GM21619 (cell line): ENCODE measurements around the gene BRF1.
"Not testable (repeated sequence)": the region's sequence is repeated elsewhere in the genome, so short reads cannot be mapped to it uniquely, and the experiment has no call there.

Experiments used
- ATAC-seq: cut with Tn5 transposase; IDR thresholded peaks from one replicate; pipeline ENCODE4 v1.9.1; 2021; ENCODE audit not compliant: unreplicated experiment

Gene BRF1

DNA sequence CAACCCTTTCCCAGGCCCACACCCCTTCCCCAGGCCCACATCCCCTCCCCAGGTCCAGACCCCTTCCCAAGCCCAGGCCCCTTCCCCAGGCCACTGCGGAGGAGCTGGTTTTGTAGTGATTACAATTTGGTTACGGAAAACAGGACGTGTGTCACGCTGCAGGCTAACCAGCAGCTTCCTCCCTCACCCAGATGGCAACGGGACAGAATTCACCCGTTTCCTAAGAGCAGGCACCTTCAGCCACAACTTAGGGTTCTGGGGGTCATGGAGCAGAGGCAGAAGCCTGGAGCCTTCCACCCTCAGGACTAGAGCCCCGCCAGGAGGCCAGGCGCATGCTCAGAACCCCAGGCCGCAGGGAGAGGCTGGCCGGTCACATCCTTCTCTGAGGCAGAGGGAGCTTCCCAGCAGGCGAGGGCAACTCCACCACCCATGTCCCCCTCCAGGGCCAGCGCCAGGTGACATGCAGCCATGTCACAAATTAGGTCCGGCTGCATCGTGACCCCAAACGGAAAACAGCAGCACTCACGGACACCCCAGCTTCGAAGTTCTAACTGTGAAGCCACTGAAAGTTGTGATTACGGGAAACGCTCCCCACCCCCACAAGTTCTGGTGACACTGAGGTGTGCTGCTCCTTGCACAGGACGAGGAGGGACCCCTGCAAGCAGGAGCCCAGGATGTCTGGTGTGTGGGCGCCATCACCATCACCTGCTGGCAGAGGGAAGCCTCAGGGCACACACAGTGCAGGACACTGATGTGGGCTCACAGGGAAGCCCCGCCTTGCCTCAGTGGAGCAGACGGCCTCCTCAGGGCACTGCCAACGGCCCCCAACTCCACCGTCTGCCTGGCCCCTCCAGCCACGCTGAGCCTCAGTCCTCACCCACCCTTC lies 7.7 kb downstream of the BRF1 start:
- no peak for ATAC-seq

DNA sequence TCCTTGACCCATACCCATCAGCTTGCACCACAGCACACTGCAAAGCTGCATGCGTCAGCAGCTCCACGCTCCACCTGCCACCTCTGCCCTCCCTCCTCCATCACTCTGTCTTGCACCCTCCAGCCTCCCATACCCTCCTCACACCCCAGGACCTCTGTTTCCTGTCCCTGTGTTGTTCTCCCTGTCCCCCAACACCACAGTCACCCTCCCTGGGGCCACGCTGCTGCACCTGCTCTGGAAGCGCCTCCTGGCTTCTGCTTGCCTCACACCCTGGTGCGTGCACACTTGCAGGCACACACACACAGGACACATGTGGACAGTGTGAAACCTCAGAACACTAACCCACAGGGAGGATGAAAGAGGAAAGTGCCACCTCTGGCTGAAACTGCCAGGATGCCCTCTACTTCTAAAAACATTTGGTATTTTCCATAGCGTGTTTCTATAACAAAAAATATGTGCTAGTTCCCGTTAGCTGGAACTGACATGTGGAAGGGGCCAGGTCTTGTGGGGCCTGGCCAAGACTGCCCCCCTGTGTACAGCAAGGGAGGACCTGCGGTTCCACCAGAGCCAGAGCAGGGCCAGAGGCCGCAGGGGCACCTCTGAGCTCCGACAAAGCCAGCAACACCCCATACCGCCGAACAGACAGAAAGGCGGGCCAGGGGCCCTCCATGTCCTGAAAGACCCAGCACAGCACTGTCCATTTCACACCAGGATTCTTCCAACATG lies 10.0 kb downstream of the BRF1 start:
- no peak for ATAC-seq

DNA sequence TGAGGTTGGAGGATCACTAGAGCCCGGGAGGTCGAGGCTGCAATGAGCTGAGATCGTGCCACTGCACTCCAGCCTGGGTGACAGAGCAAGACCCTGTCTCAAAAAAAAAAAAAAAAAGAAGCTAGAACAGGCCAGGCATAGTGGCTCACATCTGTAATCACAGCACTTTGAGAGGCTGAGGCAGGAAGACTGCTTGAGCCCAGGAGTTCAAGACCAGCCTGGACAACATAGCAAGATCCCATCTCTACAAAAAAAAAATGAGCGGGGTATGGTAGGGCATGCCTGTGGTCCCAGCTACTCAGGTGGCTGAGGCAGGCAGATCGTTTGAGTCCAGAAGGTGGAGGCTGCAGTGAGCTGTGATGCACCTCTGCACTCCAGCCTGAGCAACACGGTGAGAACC lies 11.9 kb downstream of the BRF1 start:
- ATAC-seq = not testable (repeated sequence)

DNA sequence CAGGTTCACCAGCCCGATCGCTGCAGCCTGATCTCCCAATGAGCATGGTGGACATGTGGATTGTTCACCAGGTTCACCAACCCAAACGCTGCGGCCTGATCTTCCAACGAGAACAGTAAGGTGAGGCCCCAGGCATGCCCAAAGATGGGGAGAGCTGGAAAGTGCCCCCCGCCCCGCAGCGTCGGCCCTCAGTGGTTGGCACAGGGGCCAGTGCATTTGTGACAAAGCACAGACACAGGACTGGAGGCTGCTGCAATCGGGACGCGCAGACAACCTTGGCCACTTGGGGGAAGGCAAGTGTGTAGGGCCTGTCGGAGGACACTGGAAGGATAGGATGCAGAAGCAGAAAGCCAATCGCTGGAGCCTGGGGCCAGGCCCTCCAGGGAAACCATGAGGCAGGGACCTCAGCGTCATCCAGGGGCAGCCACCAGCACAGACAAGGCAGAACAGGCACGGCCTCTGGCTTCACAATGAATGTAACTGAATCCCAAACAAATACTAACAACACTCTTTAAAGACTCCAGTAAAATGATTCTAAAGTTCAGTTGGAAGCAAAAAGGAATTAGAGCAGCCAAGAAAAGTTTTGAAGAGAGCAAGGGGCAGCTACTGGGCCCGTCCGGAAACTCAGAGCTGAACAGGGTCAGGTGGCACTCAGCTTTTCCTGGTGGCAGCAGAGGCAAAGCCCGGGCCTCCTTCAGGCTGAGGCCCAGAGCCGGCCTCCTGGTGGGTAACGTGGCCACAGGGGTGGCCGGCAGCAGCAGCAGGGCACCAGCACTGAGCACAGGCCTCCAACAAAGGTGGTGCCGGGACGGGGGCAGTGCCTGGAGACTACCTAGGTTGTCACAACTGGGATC lies 13.3 kb downstream of the BRF1 start:
- ATAC-seq = no peak

DNA sequence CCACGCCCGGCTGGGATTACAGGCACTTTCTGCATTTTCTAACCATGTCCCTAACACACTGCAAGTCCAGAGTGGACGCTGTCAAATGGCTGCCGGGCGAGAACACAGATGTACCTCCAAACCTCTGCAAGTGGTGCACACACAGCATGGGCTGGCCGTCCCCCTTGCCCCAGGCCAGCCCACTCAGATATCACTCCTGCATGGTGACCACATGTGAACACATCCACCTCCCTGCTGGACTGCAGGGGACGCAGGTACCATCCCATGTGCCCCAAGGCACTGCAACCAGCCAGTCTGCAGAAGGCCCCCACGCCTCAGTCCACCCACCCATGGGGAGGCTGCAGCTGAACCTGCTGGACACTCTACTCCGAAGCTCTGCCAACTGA lies 14.0 kb downstream of the BRF1 start:
- ATAC-seq = no peak

DNA sequence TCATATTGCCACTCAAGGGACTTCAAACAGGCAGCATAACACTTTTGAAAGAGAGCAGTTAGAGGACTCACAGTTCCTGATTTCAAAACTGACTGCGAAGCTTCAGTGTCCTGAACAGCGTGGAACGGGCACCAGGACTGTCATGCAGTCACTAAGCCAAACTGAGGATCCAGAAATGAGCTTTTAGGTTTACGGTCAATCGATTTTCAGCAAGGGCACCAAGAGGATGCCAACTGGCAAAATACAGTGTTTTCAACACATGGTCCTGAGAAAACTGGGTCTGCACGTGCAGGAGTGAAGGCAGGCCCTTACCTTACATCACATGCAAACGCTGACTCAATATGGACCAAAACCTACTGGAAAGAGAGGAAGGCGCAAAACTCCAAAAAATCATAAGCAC lies 15.6 kb downstream of the BRF1 start:
- no peak for ATAC-seq

DNA sequence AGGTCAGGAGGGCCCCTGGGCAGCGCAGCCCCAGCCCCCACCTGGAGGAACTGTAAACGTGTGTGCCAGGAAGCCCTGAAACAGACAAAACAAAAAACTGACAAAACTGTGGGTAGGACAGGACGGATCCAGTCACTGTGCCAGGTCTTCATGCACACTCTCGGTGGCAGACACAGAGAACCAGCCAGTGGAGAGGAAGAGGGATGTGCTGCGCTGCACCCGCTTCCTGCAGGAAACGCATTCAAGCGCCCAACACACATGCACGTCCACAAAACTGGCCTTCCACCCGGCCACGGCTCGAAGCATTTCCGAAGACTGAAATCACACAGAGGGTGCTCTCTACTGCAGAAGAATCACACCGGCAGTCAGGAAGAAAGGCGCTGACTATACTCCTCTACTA lies 16.9 kb downstream of the BRF1 start:
- ATAC-seq = no peak

DNA sequence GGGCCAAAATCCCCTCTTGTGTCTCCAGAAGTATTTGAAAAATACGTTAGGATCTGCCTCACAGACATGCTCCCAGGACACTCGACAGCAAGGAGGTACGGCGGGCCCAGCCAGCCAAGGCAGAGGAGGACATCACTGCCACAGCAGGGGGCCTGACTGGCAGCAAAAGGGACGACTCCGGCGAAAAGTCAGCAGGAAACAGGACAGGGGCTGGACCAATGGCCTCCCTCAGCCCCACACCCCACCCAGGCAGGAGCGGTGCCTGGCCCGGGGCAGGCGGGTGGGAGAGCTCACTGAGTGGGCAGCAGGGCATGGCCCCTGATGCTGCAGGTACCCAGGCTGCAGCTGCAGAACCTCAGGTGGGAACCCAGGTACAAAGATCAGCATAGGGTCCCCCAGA lies 17.8 kb downstream of the BRF1 start:
- no peak for ATAC-seq

DNA sequence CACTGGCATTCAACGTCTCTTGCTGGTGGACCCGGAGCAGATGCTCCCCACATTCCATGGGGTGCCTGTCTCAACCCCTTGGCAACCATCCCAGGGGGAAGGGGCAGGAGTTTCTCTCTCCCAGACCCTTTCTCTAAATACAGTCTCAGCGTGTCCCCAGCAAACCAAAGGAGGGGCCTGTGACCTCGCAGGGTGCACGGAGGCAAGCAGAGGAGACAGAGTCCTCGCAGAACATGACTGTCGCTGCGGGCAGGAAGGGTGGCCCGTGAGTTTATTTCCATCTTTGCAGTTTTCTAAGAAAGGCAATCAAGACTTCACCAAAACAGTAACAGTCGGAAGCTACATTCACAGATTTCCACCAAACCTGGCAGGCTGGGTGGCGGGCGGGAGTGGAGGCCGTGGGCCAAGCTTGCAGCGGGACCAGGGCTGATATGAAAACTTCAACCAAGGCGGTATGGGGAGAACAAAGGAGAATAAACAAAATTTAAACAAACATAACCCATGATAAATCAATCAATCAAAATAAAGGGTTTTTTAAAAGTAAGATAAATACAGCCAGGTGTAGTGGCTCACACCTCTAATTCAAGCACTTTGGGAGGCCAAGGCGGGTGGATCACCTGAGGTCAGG lies 18.6 kb downstream of the BRF1 start:
- no peak for ATAC-seq

DNA sequence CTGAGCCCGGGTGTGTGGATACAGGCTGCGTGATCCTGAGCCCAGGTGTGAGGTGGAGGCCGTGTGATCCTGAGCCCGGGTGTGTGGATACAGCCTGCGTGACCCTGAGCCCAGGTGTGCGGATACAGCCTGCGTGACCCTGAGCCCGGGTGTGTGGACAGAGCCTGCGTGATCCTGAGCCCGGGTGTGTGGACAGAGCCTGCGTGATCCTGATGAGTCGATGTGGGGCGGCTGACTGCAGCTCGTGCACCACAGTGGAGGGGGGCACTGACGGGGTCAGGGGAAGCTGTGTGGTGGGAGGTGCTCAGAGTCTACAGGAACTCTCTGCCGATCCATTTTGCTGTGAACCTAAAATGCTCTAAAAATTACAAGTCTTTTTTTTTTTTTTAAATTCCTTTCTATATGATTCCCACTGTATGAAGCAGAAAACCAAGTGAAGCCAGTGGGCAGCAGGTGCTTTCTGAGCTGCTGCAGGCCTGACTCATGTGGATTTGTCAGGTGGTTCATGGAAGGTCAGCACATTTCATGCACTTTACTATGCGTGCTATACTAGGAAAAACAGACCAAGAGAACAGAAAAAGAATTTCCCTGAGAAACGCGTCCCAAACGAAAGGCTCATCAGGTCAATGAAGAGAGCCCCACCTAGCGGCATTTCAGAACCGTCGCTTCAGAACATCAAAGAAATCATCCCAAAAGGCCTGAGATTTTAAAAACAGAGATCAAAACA lies 19.3 kb downstream of the BRF1 start:
- no peak for ATAC-seq

DNA sequence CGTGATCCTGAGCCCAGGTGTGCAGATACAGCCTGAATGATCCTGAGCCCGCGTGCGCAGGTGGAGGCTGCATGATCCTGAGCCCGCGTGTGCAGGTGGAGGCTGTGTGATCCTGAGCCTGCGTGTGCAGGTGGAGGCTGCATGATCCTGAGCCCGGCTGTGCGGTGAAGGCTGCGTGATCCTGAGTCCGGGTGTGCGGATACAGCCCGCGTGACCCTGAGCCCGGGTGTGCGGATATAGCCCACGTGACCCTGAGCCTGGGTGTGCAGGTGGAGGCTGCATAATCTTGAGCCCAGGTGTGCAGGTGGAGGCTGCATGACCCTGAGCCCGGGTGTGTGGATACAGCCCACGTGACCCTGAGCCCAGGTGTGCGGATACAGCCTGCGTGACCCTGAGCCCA lies 20.3 kb downstream of the BRF1 start:
- no peak for ATAC-seq

DNA sequence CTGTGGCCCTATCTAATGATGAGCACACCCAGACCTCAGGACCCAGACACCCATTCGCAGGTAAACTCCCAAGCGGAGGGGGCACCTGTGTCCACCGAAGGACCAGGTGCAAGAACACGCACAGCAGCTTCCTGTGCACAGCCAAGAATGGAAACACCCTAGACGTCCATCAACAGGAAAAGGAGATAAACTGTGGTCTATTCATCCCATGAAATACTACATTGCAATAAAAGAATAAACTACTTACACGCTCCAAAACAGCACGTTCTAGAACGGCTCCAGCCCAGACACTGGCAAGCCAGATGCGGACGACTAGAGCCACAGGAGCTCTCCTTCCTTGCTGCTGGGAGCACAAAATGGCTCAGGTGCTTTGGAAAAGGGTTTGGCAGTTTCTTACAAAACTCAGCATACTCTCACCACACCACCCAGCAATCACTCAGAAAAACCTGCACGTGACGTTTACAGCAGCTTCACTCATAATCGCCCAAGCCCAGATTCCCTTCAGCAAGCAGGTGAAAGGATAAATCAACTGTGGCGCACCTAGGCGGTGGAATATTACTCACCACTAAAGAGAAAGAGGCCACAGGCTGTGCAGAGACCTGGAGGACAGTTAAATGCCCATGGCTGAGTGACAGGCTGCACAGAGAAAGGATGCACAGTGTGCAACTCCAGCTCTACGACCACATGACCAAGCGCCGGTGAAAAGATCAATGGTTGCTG lies 21.0 kb downstream of the BRF1 start:
- no peak for ATAC-seq

DNA sequence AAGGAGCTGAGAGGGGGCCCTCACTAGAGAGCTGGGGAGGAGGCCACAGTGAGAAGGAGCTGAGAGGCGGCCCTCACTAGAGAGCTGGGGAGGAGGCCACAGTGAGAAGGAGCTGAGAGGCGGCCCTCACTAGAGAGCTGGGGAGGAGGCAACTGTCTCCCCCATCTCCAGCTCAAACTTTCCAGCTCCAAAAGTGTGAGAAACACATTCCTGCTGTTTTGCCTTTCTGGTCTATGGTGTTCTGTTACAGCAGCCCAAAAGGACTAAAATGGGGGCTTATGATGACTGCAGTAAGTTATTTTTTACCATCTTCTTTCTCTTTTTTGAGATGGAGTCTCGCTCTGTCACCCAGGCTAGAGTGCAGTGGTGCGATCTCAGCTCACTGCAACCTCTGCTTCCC lies 23.4 kb downstream of the BRF1 start:
- not testable (repeated sequence) for ATAC-seq

DNA sequence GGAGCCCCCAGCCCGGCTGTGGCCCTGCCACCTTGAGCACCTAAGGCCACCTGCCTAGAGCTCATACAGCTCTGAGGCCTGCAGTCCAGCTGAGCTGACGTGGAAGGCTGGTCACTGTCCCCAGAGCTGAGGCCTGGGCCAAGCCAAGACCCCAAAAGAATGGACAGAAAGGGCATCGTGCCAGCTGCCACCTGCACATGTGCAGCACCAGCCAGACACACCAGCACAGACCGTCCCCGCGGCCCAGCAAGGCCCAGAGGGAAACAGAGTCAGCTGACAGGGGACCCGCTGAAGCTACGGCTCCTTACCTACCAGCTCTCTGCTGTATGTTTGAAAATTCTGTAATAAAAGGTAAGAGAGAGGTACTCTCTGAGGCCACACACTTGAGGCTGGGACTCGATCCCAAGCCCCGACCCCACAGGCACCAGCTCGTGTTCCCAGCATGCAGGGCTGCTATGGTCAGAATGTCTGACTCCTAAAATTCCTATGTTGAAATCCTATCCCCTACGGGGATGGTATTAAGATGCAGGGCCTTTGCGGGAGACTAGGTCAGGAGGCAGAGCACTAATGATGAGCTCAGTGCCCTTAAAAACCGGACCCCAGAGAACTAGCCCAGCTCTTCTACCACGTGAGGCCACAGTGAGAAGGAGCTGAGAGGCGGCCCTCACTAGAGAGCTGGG lies 25.4 kb downstream of the BRF1 start:
- no peak for ATAC-seq

DNA sequence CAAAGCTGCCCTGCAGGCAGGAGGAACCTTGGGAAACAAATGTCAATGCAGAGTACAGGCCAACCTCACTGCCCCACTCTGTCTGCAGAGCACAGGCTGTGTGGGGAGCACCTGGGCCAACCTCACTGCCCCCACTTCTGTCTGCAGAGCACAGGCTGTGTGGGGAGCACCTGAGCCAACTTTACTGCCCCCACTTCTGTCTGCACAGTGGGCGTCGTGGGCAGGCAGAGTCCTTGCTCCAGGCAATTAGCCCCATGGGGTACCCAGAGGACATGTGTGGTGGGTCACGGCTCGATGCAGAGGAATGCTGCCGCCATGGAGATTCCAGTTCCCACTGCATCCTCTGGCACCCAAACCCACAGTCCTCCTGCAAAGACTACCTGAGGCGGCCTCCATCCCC lies 26.2 kb downstream of the BRF1 start:
- no peak for ATAC-seq

DNA sequence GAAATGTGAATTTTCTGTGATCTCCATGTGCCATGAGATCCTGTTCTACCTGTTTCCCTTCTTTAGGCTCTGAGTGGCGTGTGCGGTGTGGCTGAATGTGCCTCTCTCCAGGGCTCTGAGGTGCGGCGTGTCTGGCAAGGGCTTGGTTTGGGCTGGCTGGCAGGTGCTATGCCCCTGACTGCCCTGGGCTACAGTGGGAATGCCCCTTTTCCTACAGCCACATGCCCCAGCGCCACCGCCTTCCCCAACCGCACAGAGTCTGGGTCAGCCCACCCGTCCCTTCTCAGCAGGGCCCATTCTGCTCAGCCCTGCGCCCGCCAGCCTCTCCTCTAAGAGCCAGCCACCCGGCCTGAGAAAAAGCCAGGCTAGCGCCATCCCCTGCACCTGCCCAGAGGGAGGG lies 27.7 kb downstream of the BRF1 start:
- no peak for ATAC-seq

DNA sequence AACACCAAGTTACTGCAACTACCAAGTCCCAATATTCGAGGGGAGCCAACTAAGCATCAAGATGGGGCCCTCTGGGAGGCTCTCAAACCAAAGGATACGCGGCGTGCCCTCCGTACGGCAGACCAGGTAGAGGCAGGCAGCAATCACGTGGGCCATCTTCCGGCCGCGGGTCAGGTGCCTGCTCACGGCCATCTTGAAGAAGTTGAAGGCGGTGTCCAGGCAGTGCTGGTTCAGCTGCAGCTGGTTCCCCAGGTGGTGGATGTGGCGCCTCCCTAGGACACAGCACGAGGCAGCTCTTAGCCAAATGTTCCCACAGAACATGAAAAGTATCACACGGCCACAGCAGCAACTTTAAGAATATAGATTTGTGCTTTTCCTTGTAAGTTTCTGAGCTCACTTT lies 28.2 kb downstream of the BRF1 start:
- no peak for ATAC-seq

DNA sequence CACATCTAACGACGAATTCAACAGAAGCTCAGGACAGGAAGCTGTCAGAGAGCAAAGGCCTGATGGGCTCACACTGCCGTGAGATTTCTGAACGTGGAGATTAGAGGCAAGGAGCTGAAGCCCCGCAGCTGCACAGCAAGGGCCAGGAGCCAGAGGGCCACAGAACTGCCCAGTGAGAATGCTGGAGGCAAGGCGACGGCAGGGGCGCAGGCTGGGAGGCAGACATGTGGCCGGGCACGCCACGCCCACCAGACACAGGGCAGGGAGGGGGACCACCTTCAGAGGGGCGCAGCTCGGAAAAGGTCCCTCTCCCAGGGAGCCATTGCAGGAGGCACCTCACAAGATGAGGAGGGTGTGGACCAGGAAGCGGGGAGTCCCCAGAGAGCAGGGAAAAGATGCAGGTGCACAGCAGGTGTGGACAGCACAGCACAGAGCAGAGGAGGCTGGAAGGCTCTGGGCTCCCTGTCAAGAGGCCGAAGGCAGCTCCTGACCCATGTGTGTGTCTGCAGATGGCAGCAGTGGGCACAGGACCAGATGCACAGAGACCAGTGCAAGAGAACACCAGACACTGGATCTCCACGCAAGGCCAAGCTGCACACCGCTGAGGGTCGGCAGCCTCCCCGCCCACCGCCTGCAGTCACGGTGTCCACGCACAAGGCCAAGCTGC lies 29.4 kb downstream of the BRF1 start:
- no peak for ATAC-seq

DNA sequence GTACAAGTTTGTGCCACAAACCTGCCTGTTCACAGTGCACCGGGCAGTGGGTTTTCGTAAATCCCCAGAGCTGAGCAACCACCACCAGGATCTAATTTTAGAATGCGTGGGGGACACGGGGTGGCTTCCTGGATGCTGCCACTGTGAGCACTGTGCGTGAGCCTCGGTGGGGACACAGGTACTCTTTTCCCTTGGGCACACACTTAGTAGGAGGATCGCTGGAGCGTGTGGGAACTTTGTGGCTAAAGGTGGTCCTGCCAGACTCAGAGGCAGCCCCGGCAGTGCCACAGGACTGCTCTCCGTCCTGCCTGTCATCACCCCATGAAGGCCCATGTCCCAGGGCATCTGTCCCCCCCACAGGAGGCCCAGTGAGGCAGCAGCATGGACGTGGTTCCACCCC lies 31.4 kb downstream of the BRF1 start:
- no peak for ATAC-seq
